HG03439 (cell line): ENCODE measurements around the gene FLII.

Source experiments
- ATAC-seq: cut with Tn5 transposase; IDR thresholded peaks from one replicate; pipeline ENCODE4 v1.9.1; 2021; ENCODE audit warnings: mild to moderate bottlenecking, moderate library complexity; ENCODE audit not compliant: unreplicated experiment

FLII gene

DNA sequence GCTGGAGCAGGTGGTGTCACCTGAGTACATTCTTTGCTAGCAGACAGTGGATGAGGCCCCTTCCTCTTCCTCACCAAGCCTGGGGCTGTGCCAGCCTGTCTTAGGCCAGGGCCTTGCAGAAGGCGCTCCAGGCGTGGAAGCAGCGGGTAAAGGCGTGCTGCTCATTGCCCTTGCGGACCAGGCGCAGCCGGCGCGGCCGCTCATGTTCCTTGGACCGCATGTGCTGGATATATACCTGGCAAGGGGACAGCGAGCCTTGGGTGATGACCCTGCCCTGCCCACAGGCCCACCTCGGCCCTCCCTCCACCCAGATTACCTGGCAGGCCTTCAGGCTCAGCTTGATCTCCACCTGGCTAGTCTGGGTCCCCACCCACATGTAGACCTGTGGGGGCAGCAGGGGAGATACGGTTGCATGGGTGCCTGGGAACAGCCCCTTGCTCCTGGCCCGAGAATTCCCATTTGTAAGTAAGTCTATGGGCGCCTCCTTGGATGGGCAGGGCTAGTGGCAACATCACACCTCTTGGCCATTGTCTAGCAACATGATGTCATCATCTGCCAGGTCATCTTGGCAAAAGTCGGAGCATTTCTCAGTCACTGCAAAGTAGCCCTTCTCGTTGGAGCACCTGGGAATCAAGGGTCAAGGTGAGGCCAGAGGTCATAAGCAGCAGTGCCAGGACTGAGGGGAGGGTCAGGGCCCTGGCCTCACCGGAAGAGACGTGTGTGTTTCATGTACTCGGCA lies 13.3 kb downstream of the FLII start:
- ATAC-seq, result no peak

- ATAC-seq, result no peak
Observed at GRCh38 chr17:18241229-18241871, 17.2 kb downstream of the FLII start.

- ATAC-seq, result no peak
Observed at GRCh38 chr17:18240449-18240848, 18.1 kb downstream of the FLII start.

DNA sequence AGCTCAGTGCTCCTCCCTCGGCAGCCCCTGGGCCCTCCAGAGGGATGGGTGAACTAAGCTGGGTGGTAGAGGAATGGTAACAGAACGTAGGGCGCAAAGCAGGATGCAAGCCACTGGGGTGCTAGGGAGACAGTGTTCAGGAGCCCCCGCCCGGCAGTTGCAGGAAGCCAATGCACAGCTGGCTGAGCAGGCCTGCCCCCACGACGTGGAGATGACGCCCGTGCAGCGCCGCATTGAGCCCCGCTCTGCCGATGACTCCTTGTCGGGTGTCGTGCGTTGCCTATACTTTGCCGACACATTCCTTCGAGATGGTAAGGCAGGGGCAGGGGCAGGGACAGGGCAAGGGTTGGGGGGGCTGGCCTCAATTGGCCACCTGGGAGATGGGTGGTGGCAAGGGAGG lies 20.2 kb downstream of the FLII start:
- ATAC-seq, result no peak

- ATAC-seq, result no peak
Observed at GRCh38 chr17:18237461-18237860, 21.1 kb downstream of the FLII start.

GRCh38 chr17:18236494-18236893 lies 22.0 kb downstream of the FLII start:
- no peak for ATAC-seq

- no peak for ATAC-seq
Observed at GRCh38 chr17:18235743-18236256, 22.7 kb downstream of the FLII start.

- no peak for ATAC-seq
Observed at GRCh38 chr17:18234853-18235380, 23.6 kb downstream of the FLII start.

DNA sequence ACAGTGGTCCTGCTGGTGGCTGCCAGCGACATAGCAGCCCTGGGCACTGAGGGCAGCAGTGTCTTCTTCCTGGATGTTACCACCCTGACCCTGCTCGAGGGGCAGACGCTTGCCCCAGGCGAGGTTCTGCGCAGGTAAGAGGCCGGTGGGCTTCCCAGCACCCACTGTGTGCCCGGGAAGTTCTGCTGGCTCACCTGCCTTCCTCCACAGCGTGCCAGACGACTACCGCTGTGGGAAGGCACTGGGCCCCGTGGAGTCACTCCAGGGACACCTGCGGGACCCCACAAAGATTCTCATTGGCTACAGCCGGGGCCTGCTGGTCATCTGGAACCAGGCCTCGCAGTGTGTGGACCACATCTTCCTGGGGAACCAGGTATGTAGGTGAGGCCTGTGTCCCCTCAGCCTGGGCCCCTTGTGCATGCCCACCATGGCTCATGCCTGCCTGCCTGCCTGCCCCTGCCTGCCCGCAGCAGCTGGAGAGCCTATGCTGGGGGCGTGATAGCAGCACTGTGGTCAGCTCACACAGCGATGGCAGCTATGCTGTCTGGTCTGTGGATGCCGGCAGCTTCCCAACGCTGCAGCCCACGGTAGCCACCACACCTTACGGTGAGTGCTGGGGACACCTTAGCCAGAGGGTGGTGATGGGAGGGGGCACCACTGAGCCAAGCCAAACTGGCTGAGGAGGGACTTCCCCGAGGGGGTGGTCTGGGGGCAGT lies 24.6 kb downstream of the FLII start:
- ATAC-seq, result no peak

DNA sequence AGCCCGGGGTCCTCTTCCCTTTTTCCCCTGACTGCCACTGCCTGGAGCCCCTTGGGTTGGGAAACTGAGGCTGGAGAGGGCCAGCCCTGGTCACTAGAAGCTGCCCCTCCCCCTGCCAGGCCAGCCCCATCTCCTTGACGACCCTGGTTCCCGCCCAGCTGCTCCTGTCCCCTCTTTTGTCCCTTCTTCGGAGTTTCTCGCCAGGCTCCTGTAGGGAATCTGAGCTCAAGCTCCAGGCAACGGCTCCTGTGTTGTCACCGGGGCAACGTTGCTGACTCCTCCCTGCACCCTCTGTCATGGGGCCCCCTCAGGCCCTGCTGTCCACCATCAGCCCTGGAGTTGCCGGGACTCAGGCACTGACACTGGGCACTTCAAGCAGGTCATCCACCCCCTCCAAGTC lies 27.4 kb downstream of the FLII start:
- ATAC-seq, result no peak

DNA sequence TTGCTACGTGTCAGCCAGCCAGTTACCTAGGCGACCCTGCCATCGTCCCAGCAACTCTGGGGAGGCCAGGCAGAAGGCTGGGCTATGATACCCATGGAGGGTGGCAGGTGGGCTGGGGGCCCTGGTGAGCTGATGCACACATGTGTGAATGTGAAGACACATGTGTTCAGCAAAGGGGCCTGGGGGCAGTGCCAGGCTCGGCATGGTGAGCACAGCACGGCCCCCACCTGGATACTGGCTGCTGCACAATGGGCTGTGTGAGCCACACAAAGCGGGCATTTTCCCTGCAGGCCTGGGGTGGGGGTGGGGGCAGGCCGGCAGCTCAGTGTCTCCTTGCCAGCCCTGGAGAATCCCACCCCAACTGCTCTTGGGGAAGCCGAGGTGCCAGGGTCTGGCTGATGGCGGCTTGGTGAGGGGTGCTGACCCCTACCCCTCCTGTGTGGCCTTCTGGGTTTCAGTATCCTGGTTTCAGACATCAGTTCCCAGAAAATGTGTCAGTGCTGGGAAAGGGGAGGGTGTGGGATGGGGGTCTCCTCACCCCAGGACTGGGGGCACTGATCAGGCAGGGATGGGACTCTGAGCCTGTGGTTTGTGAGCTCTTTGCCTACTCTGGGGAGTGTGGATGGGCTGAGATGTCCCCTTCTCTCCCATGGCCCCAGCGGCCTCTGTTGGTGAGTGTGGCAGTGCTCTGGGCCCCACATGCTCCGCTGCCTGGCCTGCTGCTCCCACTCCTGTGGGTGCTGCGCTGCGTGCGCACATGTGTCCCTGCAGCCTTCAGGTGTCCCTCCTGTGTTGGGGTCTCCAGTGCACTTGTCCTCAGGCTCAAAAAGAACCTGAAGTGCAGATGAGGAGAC lies 28.0 kb downstream of the FLII start:
- no peak for ATAC-seq

- ATAC-seq, result no peak
Observed at GRCh38 chr17:18229771-18230170, 28.8 kb downstream of the FLII start.

GRCh38 chr17:18229254-18229653 lies 29.3 kb downstream of the FLII start:
- no peak for ATAC-seq

DNA sequence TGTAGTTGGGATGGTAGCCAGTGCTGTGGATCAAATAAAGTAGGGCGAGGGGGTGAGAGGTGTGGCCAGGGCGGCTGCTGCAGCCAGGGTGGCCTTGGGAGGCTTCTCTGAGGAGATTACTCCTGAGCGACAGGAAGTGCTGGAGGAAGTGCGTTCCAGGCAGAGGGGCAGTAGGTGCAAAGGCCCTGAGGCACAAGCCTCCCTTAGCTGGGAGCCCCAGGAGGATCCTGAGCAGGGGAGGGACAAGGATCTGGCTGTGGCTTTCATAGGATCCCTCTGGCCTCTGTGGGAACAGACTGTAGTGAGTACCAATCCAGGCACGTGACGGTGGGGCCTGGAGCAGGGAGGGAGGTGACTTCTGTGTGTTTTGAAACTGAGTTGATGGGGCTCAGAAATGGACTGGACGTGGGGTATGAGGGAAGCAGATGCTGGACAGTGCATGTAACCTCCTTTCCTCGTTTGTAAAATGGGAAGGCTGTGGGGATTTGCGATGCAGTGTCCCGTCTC lies 30.3 kb downstream of the FLII start:
- ATAC-seq, result no peak

- ATAC-seq, result no peak
Observed at GRCh38 chr17:18227635-18228034, 30.9 kb downstream of the FLII start.

DNA sequence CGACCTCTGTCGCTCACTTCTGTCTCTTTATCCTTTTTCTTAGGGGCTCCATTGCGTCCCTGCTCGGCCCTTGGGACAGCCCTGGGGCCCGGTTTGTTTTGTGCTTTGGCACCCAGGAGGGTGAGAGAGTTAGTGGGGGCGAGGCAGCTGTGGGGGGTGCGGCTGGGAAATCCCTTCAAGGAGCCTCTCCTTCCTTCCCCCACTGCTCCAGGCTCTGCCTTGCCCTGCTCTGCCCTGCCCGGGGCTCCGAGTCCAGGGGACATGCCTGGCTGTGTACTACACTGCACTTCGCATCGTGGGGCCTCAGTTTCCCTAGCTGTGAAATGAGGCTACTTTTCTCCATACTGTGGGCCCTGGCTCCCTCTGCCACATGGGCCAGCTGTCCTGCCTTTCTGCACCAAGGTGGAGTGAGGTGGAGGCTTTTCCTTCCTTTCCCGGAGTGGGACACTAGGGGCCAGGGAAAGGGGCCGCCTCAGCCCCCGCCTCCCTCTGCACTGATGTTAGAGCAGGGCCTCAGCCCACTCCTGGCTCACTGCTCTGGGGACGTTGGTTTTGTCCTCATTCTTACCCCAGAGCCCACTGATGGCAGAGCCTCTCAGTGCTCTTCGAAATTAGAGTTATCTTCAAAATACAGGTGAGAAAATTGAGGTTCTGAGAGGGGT lies 32.1 kb downstream of the FLII start:
- no peak for ATAC-seq

DNA sequence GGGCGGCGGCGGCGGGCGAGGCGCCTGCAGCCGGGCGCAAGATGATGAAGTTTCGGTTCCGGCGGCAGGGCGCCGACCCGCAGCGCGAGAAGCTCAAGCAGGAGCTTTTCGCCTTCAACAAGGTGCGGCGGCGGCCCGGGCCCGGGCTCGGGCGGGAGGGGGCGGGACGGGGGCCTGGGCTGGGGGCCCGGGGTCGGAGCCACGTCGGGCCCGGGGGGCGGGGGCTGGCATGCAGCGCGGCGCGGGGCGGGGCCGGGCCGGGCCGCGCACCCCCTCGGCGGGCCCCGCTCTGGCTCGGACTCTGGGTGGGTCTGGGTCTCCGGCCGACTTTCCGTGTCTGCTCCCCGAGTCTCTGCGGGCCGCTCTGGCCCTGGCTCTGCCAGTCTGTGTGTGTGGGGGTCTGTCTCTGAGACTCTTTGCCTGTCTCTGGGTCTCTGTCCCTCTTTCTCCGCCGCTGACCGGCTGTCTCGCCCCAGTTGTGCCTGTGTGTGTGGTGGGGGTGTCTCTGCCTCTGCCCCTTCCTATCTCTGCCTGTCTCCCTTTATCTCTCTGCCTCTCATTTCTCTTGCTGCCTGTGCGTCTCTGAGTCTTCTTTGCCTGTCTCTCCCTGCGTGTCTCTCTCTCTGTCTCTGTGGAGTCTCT lies 32.8 kb downstream of the FLII start:
- ATAC-seq, result peak; percentile 13

DNA sequence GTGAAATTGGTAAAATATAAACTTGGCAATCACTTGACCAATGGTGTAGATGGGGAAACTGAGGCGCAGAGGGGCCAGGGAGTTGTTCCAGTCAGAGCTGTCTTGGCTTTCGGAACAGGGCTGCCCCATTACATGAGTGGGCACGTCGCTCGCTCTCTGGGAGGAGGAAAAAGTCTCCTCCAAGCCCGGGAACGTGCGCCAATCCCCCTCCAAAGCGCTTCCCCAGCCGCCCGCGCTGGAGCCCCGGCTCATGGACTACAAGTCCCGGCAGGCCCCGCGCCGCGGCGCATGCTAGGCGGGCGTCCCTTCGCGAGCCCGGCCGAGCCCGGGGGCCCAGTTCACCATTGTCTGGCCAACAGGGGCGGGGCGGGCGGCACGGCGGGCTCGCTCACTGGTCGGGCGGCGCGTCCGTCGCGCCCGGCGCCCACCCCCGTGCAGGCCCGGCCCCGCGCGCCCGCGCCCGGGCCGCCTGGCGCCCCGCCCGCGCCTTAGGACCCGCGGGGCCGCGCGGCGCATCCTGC lies 33.4 kb downstream of the FLII start, which contains the start of gene LLGL1:
TSS of gene LLGL1 (plus strand) at position 515 of the 521 bp plus-strand sequence. CDS start 48 bp downstream, outside the sequence.
- ATAC-seq, result peak; percentile 81
